HUES6 (cell line): Measurements from ENCODE around the gene HOMER1.

Source experiments
- H3K27ac ChIP-seq: 2 replicates; pipeline ENCODE4 v1.7.0; 2013; ENCODE audit warnings: low read depth, mild to moderate bottlenecking, low read length, inconsistent platforms
- H3K27me3 ChIP-seq: 2 replicates; pipeline ENCODE4 v1.6.1; 2013; ENCODE audit warnings: low read length; ENCODE audit not compliant: control insufficient read depth, insufficient read depth
- H3K36me3 ChIP-seq: 2 replicates; pipeline ENCODE4 v1.6.1; 2013; ENCODE audit warnings: low read length; ENCODE audit not compliant: control insufficient read depth, insufficient read depth
- H3K4me1 ChIP-seq: 2 replicates; pipeline ENCODE4 v1.6.1; 2013; ENCODE audit warnings: low read length; ENCODE audit not compliant: control insufficient read depth, insufficient read depth
- H3K4me3 ChIP-seq: 2 replicates; pipeline ENCODE4 v1.5.1; 2013; ENCODE audit warnings: low read depth, low read length
- H3K9ac ChIP-seq: one replicate; pipeline ENCODE4 v1.6.1; 2013; ENCODE audit warnings: mild to moderate bottlenecking, low read length
- H3K9me3 ChIP-seq: 2 replicates; pipeline ENCODE4 v1.6.1; 2013; ENCODE audit warnings: low read depth, low read length; ENCODE audit not compliant: control insufficient read depth, insufficient read depth

HOMER1 gene

DNA sequence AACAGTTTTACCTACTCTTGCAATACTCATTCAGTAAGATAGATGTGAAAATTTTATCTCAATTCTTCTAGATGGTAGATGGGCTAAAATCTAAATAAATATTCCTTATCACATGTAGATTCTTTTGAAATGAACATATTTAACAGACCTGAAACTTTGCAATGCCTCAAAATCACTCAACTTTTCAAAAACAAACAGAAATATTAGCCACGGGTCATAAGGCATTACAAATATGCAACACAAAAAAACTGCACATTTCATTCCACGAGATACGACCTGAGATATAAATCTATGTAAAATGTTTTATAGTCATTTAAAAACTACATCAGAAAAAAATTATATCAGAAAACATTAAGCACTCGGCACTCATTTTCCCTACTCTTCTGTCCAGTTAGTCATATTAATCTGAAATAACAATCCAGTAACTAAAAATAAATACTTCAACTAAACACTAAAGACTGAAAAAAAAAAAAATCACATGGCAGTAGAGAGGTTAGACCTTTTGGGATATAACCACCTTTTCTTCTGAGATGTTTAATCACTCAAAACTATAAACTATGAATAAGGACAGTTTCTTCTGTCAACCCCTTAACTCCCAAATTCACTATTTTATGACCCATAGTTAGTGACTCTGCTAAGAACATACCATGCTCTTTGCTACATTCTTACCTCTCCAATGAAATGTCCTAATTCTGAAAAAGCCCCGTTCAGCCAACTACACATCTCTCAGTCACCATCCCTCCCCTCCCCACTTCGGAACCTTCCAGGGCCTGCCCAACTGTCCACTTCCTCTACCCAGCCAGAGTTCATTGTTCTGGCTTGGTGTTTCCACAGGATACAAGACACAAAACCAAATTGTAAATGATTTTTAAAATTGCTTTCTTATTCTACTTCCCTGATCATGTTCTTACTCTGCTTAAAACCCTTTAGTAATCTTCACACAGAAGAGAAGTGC, 6.4 kb downstream of the HOMER1 start:
- H3K9me3 ChIP-seq: no peaks in the 10 kb centered on the region
- no peak overlapping the region for H3K4me3 ChIP-seq
- no peaks in the 10 kb centered on the region for H3K27me3 ChIP-seq
- H3K36me3 ChIP-seq: no peaks in the 10 kb centered on the region
- peaks cover 42% of the 10 kb centered on the region for H3K4me1 ChIP-seq
- H3K9ac ChIP-seq: no peak overlapping the region
- no peak overlapping the region for H3K27ac ChIP-seq

DNA sequence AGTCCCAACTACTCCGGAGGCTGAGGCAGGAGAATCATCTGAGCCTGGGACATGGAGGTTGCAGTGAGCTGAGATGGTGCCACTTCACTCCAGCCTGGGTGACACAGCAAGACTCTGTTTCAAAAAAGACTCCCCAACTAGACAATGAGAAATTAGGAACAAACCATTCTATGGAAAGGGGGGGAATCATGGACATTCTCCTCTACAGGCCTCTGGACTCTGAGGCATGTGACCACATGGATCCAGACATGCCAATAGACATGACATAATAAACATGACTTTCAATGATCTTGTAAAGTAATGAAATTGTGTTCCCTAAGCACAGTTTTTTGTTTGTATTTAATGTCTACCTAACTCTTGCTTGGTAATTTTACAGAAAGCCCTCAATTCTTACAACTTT, 8.8 kb downstream of the HOMER1 start:
- no peak overlapping the region for H3K9ac ChIP-seq
- H3K4me3 ChIP-seq: no peak overlapping the region
- no peaks in the 10 kb centered on the region for H3K9me3 ChIP-seq
- no peak overlapping the region for H3K27ac ChIP-seq
- H3K36me3 ChIP-seq: no peaks in the 10 kb centered on the region
- peaks cover 29% of the 10 kb centered on the region for H3K4me1 ChIP-seq
- no peaks in the 10 kb centered on the region for H3K27me3 ChIP-seq

DNA sequence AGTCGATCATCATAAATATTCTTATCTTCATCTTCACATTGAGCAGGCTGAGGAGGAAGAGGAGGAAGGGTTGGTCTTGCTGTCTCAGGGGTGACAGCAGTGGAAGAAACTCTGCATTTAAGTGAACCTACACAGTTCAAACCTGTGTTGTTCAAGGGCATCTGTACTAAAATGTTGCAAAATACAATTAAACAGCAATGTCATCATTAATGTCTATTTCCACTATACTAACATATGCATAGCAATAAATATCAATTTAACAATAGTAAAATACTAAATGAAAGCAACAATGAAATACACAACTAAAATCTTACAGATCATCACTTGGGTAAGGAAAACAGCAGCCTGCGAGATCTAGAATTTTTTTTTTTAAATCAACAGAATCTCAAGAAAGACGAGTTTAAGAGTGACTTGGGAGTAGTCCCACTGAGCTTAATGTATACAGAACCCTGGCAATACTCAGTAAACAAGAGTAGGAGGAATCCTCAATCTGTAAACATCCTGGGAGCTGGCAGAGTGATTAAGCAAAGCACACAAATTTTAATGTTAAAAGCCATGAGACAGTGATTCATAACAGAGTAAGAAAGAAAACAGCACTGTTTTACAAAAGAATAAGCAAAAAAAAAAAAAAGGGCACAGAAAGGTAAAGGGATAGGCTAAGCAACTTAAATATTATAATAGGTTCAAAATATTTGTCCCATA, 10.0 kb downstream of the HOMER1 start:
- Histone ChIP-seq H3K27me3 (no peaks in the 10 kb centered on the region), H3K27ac (no peak overlapping the region), H3K36me3 (no peaks in the 10 kb centered on the region), H3K9me3 (no peaks in the 10 kb centered on the region), H3K4me1 (peaks cover 18% of the 10 kb centered on the region), H3K4me3 (peak overlapping the region; percentile 21; the same call in 1 of the 2 replicates), H3K9ac (no peak overlapping the region)

- Histone ChIP-seq H3K27ac (no peak overlapping the region), H3K36me3 (no peaks in the 10 kb centered on the region), H3K4me1 (peaks cover 23% of the 10 kb centered on the region), H3K9ac (no peak overlapping the region), H3K4me3 (no peak overlapping the region), H3K9me3 (no peaks in the 10 kb centered on the region), H3K27me3 (no peaks in the 10 kb centered on the region)
Observed at GRCh38 chr5:79499640-79500273, 14.2 kb downstream of the HOMER1 start.

- Histone ChIP-seq H3K27ac (no peak overlapping the region), H3K4me3 (0 out of 2 replicates have a peak overlapping the region, but pooled peaks have one; percentile 7), H3K9me3 (no peaks in the 10 kb centered on the region)
Observed at GRCh38 chr5:79495311-79495710, 18.6 kb downstream of the HOMER1 start.

GRCh38 chr5:79493596-79494345, 20.2 kb downstream of the HOMER1 start:
- H3K9me3 ChIP-seq: no peaks in the 10 kb centered on the region
- H3K4me3 ChIP-seq: no peak overlapping the region
- H3K27ac ChIP-seq: no peak overlapping the region
- H3K4me1 ChIP-seq: peaks cover 16% of the 10 kb centered on the region
- no peaks in the 10 kb centered on the region for H3K36me3 ChIP-seq
- no peak overlapping the region for H3K9ac ChIP-seq
- H3K27me3 ChIP-seq: no peaks in the 10 kb centered on the region

More at GRCh38 chr5:79495311-79495710, 18.6 kb downstream of the HOMER1 start:
- no peaks in the 10 kb centered on the region for H3K36me3 ChIP-seq
- no peak overlapping the region for H3K9ac ChIP-seq
- peaks cover 16% of the 10 kb centered on the region for H3K4me1 ChIP-seq
- H3K27me3 ChIP-seq: no peaks in the 10 kb centered on the region

- no peaks in the 10 kb centered on the region for H3K9me3 ChIP-seq
- H3K27me3 ChIP-seq: no peaks in the 10 kb centered on the region
- H3K9ac ChIP-seq: no peak overlapping the region
- H3K27ac ChIP-seq: no peak overlapping the region
- no peaks in the 10 kb centered on the region for H3K36me3 ChIP-seq
- peaks cover 16% of the 10 kb centered on the region for H3K4me1 ChIP-seq
- no peak overlapping the region for H3K4me3 ChIP-seq
Observed at GRCh38 chr5:79491690-79492317, 22.1 kb downstream of the HOMER1 start.

GRCh38 chr5:79490323-79490936, 23.5 kb downstream of the HOMER1 start:
- no peak overlapping the region for H3K9ac ChIP-seq
- H3K9me3 ChIP-seq: no peaks in the 10 kb centered on the region
- no peaks in the 10 kb centered on the region for H3K36me3 ChIP-seq
- peaks cover 11% of the 10 kb centered on the region for H3K4me1 ChIP-seq
- H3K4me3 ChIP-seq: no peak overlapping the region
- no peak overlapping the region for H3K27ac ChIP-seq
- H3K27me3 ChIP-seq: no peaks in the 10 kb centered on the region

DNA sequence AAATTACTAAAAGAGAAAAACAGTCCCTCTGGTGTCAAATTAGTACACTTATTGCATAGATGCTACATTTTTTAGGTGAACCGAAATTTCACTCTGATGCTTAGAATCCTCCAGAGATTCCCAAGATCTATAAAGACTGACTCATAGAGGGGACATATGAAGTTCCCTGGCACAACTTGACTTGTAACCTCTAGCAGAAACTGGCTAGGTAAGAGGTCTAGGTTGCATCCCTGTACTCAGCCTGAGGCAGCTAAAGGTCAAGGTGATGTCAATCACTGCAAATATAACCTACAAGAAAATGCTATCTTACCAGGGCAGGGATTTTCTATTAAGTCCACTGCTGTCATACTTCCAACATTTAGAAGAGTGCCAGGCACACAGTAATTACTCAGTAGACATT, 24.2 kb downstream of the HOMER1 start:
- Histone ChIP-seq H3K4me3 (no peak overlapping the region), H3K27ac (no peak overlapping the region), H3K9ac (no peak overlapping the region), H3K4me1 (peaks cover 7% of the 10 kb centered on the region; the same call in 1 of the 2 replicates), H3K27me3 (no peaks in the 10 kb centered on the region), H3K9me3 (no peaks in the 10 kb centered on the region), H3K36me3 (no peaks in the 10 kb centered on the region)

- H3K9me3 ChIP-seq: no peaks in the 10 kb centered on the region
Observed at GRCh38 chr5:79488775-79489174, 25.2 kb downstream of the HOMER1 start.

More at GRCh38 chr5:79488775-79489174, 25.2 kb downstream of the HOMER1 start:
- H3K27ac ChIP-seq: no peak overlapping the region
- no peak overlapping the region for H3K9ac ChIP-seq
- H3K4me1 ChIP-seq: peaks cover 7% of the 10 kb centered on the region; the same call in 1 of the 2 replicates
- H3K4me3 ChIP-seq: no peak overlapping the region
- H3K36me3 ChIP-seq: no peaks in the 10 kb centered on the region
- H3K27me3 ChIP-seq: no peaks in the 10 kb centered on the region
